ENCODE measurements around the gene NME7. TPM values are rescaled to one million over a fixed set of nuclear protein-coding genes. Genes with fewer than 3 reads are reported as not detected.
"Not testable (repeated sequence)": the region's sequence is repeated elsewhere in the genome, so short reads cannot be mapped to it uniquely, and the experiment has no call there.

NME7 gene
- total RNA-seq, 1 donor from 2014 or later: 20.3 TPM

GRCh38 chr1:169235568-169235967 lies 132.0 kb downstream of the NME7 start:
- DNase-seq (ENCODE audit: low read depth, low spot score): no peak

- DNase-seq (ENCODE audit: low read depth, low spot score): no peak
These were observed 132.8 kb downstream of the NME7 start for GRCh38 chr1:169234780-169235179.

- DNase-seq (ENCODE audit: low read depth, low spot score): no peak
These were observed 150.0 kb downstream of the NME7 start for GRCh38 chr1:169217636-169218035.

DNA sequence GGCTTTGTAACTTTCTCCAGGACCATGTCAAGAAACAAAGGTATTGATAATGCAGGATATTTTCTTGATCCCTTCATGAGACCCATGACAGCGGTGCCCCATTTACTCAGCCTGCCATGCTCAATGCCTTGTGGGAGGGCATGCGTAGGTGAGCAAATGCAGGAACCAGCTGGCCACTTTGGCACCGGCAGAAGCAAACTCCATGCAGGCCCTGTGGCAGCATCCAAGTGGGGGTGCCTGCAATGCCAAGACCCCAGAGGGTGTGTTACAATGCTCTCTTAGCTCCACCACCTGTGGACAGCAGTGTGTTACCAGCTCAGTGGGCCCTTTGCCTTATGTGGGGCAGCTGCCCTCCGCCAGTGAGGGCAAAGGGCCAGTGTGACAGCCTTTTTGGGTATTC lies 153.0 kb downstream of the NME7 start:
- DNase-seq (ENCODE audit: low read depth, low spot score): no peak

DNA sequence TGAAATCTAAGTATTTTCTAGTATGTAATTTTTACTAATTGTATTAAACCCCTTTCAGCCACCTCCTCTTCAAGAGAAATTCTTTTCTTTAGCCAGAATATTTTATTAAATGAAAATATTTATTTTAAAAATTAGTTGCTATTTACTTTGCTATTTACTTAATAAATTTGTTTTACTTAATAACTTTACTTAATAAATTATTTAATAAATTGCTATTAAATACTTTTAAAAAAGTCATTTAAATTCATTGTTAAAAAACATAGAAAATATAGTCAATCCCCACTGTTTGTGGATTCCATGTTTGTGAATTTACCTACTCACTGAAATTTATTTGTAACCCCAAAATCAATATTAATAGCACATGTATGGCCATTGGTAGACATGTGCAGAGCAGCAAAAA lies 155.5 kb downstream of the NME7 start:
- DNase-seq (ENCODE audit: low read depth, low spot score): no peak

GRCh38 chr1:169207797-169208520 lies 159.6 kb downstream of the NME7 start:
- DNase-seq (ENCODE audit: low read depth, low spot score): no peak

DNA sequence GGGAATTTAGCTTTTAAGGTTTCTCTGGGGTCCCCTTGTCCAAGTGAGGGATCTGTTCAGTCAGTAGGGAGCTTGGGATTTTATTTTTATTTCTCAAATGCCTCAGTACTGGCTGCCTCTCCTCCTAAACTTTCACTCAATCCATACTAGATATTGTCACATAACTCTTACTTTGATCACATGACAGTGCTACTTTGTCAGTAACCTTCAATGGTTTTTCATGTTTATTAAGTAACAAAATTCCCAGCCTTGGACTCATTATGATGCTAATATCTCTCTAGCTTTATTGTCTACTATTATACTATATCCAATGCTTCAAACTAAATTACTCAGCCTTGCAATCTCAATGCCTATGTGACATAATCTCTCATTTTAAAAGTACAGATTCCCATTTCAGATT lies 163.4 kb downstream of the NME7 start:
- DNase-seq (ENCODE audit: low read depth, low spot score): no peak

- no peak for DNase-seq (ENCODE audit: low read depth, low spot score)
These were observed 164.6 kb downstream of the NME7 start for GRCh38 chr1:169202791-169203665.

DNA sequence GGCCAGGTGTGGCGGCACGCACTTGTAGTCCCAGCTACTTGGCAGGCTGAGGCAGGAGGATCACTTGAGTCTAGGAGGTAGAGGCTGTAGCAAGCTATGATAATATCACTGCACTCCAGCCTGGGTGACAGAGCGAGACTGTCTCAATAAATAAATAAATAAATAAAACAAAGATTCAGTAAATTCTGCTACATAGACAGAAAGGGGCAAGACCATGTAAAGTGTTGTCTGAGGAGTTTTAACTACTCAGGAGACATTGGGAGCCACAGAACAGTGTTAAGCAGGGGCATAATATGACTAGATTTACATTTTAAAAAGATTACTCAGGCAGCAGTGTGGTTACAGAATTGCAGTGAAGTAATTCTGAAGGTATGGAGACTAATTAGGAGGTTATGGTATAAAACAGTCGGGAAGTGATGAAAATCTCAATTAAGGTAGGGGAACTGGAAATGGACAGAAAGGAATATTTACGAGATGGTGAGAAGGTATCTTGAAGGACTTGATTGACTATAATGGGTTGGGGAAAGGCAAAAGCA lies 166.4 kb downstream of the NME7 start:
- no peak for DNase-seq (ENCODE audit: low read depth, low spot score)

DNA sequence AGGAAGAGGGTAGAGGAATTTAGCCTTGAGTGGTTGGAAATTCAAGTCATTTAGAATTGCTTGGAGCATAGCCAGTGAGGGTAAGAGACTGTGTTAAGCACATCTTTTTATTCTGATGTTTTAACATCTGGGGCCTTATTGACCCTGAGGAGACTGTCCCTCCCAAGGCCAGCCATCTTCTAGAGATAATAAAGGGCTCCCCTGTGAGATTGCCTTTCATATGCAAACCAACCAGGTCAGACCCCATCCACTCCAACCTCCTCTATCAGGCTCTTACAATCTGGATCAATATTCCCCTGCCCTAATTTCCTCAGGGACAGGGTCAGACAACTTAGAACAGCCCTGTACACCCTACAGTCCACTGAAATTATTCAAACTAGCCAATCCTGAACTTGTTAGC lies 167.3 kb downstream of the NME7 start:
- no peak for DNase-seq (ENCODE audit: low read depth, low spot score)

- DNase-seq (ENCODE audit: low read depth, low spot score): no peak
These were observed 171.0 kb downstream of the NME7 start for GRCh38 chr1:169196581-169196980.

GRCh38 chr1:169196161-169196560 lies 171.4 kb downstream of the NME7 start:
- DNase-seq (ENCODE audit: low read depth, low spot score): no peak

GRCh38 chr1:169193191-169193850 lies 174.3 kb downstream of the NME7 start:
- no peak for DNase-seq (ENCODE audit: low read depth, low spot score)

DNA sequence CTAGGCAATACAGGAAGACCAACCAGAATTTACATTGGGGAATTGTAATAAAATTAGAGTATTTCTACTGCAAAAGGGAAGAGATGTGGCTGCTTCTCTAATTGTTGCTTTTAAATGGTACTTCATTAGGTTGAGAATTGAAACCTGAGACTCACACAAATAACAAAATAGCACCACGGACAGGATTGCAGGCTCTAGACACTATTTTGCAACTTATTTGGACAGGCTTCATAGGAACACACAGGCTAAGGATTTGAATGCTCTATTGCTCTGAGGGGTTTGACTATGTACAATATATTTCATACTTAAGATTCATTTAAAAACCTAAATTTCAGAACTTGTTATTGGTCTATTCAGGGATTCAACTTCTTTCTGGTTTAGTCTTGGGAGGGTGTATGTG lies 181.5 kb downstream of the NME7 start:
- no peak for DNase-seq (ENCODE audit: low read depth, low spot score)

DNA sequence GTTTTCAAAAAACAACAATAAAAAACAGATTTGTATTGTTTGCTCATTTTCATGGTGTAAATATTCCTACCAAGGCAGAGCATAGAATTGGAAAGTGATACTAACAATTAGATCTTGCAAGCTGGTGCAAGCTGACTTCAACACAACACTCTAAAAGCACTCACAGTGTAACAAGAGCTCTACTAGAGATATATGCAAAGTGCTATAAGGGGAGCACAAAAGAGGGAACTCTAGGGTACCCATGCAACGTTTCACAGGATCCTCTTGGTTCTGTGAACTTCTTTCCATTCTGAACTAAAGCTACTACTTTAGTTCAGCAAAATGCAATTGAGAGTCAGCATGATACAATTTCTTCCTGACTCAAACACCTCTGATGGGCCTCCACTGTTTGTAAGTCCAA lies 182.8 kb downstream of the NME7 start:
- DNase-seq (ENCODE audit: low read depth, low spot score): no peak

DNA sequence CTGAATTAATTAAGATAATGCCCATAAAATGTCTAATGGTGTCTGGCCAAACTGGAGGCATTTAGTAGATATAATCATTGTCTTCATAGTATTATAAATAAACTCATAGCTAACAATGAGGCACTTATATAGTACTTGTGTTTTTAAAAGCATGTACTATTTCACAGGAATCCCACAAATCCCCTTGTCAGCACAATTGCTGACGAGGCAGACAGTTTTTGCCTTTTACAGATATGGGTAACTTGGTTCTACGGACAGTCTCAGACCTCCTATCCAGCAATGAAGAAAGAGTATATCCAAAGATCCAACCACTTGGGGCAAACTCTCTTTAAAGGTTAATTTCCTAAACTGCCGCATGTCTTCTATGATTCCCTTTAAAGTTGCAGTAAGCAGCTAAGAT lies 187.4 kb downstream of the NME7 start:
- DNase-seq (ENCODE audit: low read depth, low spot score): no peak

DNA sequence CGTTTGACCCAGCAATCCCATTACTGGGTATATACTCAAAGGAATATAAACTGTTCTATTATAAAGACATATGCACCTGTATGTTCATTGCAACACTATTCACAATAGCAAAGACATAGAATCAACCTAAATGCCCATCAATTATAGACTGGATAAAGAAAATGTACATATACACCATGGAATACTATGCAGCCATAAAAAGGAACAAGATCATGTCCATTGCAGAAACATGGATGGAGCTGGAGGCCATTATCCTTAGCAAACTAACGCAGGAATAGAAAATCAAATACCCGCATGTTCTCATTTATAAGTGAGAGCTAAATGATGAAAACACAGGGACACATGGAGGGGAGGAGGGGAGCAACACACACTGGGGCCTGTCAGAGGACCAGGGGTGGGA lies 188.2 kb downstream of the NME7 start:
- not testable (repeated sequence) for DNase-seq (ENCODE audit: low read depth, low spot score)

DNA sequence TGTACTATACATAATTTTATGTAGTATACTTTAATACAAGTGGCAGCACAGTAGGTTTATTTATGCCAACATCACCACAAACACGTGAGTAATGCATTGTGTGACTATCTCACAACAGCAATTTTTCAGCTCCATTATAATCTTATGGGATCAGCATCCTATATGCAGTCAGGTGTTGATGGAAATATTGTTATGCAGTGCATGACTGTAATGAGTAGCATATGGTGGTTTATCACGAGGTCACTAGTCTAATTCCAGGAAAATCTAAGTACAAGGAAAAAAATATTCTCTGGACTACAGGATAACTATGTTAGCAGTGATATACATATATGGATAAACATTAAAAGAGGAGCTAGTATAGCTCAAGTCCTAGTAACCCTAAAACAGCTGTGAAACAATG lies 192.1 kb downstream of the NME7 start:
- no peak for DNase-seq (ENCODE audit: low read depth, low spot score)

DNA sequence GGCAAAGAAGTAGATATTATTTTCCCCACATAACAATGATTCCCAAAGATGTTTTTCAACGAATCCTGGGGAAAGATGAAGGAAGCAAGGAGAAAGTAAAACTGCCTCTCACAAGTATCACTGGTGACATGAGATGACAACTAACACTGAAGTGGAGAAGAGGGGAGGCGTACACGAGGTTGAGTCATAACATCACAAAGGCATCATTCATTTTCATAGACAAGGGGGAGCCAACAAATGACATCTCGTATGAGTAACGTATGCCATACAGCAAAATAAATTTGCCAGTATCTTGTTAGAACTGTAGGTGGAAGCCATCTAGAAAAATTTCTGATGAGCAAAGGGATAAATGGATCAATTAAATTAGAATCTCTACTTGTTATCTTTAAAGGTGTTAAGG lies 204.5 kb downstream of the NME7 start:
- DNase-seq (ENCODE audit: low read depth, low spot score): no peak

- no peak for DNase-seq (ENCODE audit: low read depth, low spot score)
These were observed 206.0 kb downstream of the NME7 start for GRCh38 chr1:169161496-169162194.

- DNase-seq (ENCODE audit: low read depth, low spot score): no peak
These were observed 206.6 kb downstream of the NME7 start for GRCh38 chr1:169160845-169161495.
